Mucosa of descending colon (tissue), 3 donors: ENCODE measurements around the gene TMEM145. TPM values are rescaled to one million over a fixed set of nuclear protein-coding genes. Genes with fewer than 3 reads are reported as not detected.
"Not testable (repeated sequence)": the region's sequence is repeated elsewhere in the genome, so short reads cannot be mapped to it uniquely, and the experiment has no call there.

Experiments used
- ATAC-seq: fragments of 200-7000 bp; cut with Tn5 transposase; one replicate; pipeline ENCODE4 v1.9.1; 2020; ENCODE audit warnings: mild to moderate bottlenecking, moderate library complexity
- DNase-seq, 3 donors: peaks; one replicate each; pipeline ENCODE4 v3.0.0-alpha.2; 2020
- H3K36me3 ChIP-seq: fragments of 200-600 bp; one replicate; pipeline ENCODE4 v1.8.0; 2021; ENCODE audit warnings: low read depth, mild to moderate bottlenecking
- H3K4me1 ChIP-seq: fragments of 200-600 bp; one replicate; pipeline ENCODE4 v1.8.0; 2021; ENCODE audit warnings: low read depth, mild to moderate bottlenecking
- H3K4me3 ChIP-seq: fragments of 200-600 bp; one replicate; pipeline ENCODE4 v1.8.0; 2021; ENCODE audit warnings: mild to moderate bottlenecking
- H3K9me3 ChIP-seq: fragments of 200-600 bp; one replicate; pipeline ENCODE4 v1.8.0; 2021; ENCODE audit warnings: mild to moderate bottlenecking
- intact Hi-C, 2 donors: fragments of 100-400 bp; cut with DNase I in 1 of 2; cut with micrococcal nuclease in 1 of 2; formaldehyde crosslinking; loops; one replicate each; pipeline versions ENCODE4 v1.11.0 to v1.11.1; 2022; cut with DNase I, micrococcal nuclease
- total RNA-seq, 3 donors: library from RNA; stranded (reverse); fragmentation: NEBNext Ultra II Directional in 2 of 3; extraction: Animal tissue kit (Norgen Biotek cat#: 25700) in 2 of 3; gene quantifications; one replicate each; pipeline versions ENCODE4 v1.2.1 to v1.2.4, GENCODE V29; 2021 to 2023
- TF ChIP-seq, protein P1 (sequence below): fragments of 200-600 bp; IDR thresholded peaks from one replicate; pipeline ENCODE4 v1.8.0; 2022; ENCODE audit warnings: antibody characterized with exemption, mild to moderate bottlenecking
- donor health status: DM: no; HTN: no; CAD: no; lungs with moderate emphysema.
- donor health status: DM: no; HTN: no; CAD: no.
- donor health status: DM: no; HTN: yes; CAD: no.

TMEM145 gene
- total RNA-seq, 3 donors from 2014 or later, result 0.17 to 0.63 TPM; not detected in 1

- peaks cover 22% of the 10 kb centered on the region for H3K4me1 ChIP-seq
- no peak for DNase-seq
Measured at GRCh38 chr19:42327381-42327780, 14.3 kb downstream of the TMEM145 start.

DNA sequence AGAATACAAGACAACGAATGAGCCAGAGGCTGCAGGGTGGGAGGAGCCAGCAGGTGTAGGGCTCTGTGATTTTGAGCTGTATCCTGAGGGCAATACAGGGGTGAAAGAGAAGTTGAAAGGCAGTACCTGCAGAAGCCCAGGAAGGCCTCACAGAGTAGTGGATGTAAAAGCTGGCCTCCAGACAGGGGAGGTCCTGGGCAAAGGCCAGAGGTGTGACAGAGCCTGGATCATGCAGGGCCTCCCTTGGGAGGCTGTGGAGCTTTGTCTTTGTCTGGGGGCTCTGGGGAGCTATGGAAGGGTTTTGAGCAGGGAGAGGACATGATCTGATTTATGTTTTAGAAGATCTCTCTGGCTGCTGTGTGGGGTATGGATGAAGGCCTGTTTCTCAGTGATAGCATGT, 15.0 kb downstream of the TMEM145 start:
- Histone ChIP-seq H3K36me3 (no peaks in the 10 kb centered on the region), H3K4me3 (no peak overlapping the region), H3K9me3 (no peaks in the 10 kb centered on the region), H3K4me1 (peaks cover 22% of the 10 kb centered on the region)
- no peak for ATAC-seq
- no peak for DNase-seq
- TF ChIP-seq, protein P1, sequence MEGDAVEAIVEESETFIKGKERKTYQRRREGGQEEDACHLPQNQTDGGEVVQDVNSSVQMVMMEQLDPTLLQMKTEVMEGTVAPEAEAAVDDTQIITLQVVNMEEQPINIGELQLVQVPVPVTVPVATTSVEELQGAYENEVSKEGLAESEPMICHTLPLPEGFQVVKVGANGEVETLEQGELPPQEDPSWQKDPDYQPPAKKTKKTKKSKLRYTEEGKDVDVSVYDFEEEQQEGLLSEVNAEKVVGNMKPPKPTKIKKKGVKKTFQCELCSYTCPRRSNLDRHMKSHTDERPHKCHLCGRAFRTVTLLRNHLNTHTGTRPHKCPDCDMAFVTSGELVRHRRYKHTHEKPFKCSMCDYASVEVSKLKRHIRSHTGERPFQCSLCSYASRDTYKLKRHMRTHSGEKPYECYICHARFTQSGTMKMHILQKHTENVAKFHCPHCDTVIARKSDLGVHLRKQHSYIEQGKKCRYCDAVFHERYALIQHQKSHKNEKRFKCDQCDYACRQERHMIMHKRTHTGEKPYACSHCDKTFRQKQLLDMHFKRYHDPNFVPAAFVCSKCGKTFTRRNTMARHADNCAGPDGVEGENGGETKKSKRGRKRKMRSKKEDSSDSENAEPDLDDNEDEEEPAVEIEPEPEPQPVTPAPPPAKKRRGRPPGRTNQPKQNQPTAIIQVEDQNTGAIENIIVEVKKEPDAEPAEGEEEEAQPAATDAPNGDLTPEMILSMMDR, result no peak
- intact Hi-C loops, result no loop called here

More at GRCh38 chr19:42327381-42327780, 14.3 kb downstream of the TMEM145 start:
- ATAC-seq, result no peak
- intact Hi-C loops, result no loop called here
- Histone ChIP-seq H3K9me3 (no peaks in the 10 kb centered on the region), H3K4me3 (no peak overlapping the region), H3K36me3 (no peaks in the 10 kb centered on the region)
- TF ChIP-seq, protein P1, result no peak

GRCh38 chr19:42328854-42329253, 15.7 kb downstream of the TMEM145 start:
- Histone ChIP-seq H3K4me1 (peaks cover 20% of the 10 kb centered on the region), H3K4me3 (no peak overlapping the region), H3K36me3 (no peaks in the 10 kb centered on the region), H3K9me3 (no peaks in the 10 kb centered on the region)
- DNase-seq, result no peak
- TF ChIP-seq, protein P1, result no peak
- intact Hi-C loops, result no loop called here
- ATAC-seq, result no peak

DNA sequence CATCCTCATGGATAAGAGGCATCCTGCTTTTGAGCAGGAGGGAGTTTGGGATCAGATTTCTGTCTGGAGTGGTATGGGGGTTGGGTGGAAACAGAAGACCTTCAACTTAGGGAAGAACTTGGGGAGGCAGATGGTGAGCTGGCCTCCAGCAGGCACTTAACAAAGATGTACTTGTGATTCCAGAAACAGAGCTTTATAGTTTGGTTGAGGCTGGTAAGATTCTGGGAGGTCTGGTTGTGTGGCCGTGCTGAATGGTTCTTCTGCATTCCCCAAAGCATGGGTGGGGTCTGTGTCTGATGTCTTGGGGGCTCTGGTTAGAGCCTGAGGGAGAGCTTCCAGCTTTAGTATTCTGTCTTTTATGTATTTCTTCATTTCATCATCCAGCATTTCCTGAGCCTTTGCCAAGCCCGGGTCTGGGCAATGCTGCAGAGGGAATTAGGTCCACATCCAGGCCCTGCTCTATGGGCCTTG, 17.2 kb downstream of the TMEM145 start:
- Histone ChIP-seq H3K4me1 (peaks cover 11% of the 10 kb centered on the region), H3K9me3 (no peaks in the 10 kb centered on the region), H3K36me3 (no peaks in the 10 kb centered on the region), H3K4me3 (no peak overlapping the region)
- DNase-seq (no peak), ATAC-seq (no peak)
- TF ChIP-seq, protein P1, result no peak
- intact Hi-C loops, result no loop called here

DNA sequence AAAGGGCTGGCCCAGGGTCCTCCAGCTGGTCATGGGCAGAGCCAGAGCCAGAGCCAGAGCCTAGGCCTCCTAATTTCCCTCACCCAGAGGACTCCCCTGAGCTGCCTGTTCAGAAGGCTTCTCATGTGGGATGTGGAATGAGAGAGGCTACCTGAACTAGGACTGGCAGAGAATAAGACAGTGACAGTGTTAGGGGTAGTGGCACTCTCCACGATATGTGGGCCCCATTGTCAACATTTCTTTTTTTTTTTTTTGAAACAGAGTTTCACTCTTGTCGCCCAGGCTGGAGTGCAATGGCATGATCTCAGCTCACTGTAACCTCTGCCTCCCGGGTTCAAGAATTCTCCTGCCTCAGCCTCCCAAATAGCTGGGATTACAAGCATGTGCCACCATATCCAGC, 18.2 kb downstream of the TMEM145 start:
- H3K36me3 ChIP-seq, H3K9me3 ChIP-seq, ATAC-seq, intact Hi-C loops, DNase-seq, H3K4me3 ChIP-seq: not testable (repeated sequence)
- H3K4me1 ChIP-seq, result peaks cover 11% of the 10 kb centered on the region

DNA sequence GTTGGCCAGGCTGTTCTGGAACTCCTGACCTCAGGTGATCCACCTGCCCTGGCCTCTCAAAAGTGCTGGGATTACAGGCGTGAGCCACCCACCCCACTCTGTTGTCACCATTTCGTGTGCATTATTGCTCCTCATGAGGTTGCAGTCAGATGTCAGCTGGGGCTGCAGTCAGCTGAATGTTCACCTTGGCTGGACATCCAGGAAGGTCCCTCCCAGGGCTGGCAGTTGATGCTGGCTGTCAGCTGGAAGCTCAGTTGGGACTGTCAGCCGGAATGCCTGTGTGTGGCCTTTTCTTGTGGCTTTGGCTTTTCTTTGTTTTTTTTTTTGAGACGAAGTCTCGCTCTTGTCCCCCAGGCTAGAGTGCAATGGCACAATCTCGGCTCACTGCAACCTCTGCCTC, 18.9 kb downstream of the TMEM145 start:
- TF ChIP-seq, protein P1, result no peak
- peaks cover 4% of the 10 kb centered on the region for H3K4me1 ChIP-seq
- ATAC-seq (no peak), DNase-seq (no peak)
- H3K36me3 ChIP-seq, result no peaks in the 10 kb centered on the region
- intact Hi-C loops, result no loop called here
- H3K9me3 ChIP-seq, result no peaks in the 10 kb centered on the region
- H3K4me3 ChIP-seq, result no peak overlapping the region
